GM19193 (cell line): ENCODE data around the gene WDR88.

Experiments used
- POLR2A ChIP-seq: IDR thresholded peaks from 4 replicates; pipeline ENCODE4 v1.6.1; 2011; ENCODE audit not compliant: insufficient read depth, insufficient read length; ENCODE audit errors: extremely low read depth

WDR88 gene

DNA sequence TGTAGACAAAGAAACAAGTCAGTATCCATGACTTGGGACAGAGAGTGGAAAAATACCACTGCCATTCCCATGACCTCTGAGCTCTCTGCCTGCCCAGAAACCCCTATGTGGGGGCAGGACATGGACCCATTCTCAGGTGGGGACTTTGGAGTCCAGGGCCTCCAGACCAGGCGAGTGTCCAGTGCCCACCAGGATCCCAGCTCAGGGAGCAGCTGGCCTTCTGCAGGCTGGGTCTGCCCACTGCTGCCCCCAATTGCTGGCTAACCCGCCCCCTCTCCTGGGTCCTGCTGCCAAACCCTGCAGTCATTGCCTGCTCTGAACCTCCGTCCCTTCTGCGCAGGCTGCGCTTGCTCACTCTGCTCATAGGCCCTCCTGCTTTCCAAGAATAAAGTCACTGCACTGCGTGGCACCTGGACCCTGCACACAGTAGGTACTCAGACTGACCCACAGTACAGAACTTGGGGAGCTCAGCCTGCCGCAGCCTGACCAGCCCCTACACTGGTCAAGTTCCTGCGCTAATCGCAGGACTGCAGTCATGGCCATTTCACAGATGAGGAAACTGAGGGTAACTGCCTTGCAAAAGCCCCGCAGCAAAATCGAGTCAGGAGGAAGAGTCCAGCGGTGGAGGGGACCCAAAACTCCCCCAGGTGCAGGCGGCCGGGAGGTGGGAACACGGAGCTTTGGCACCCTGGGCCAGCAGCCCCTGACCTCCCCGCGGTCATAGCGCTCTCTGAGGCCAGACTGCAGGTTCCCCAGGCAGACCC is 93.0 kb downstream of the WDR88 start:
- TF ChIP-seq POLR2A = no peak
